H9 (cell line): ENCODE measurements around the gene TBC1D8. TPM values are rescaled to one million over a fixed set of nuclear protein-coding genes. Genes with fewer than 3 reads are reported as not detected.

Experiments
- DNase-seq: peaks from one replicate; pipeline ENCODE4 v3.0.0-alpha.2; 2017
- H2AFZ ChIP-seq: one replicate; pipeline ENCODE4 v1.6.1; 2013; ENCODE audit warnings: mild to moderate bottlenecking, low read length, control low read depth, moderate library complexity
- H2AK5ac ChIP-seq: 2 replicates; pipeline ENCODE4 v1.6.1; 2013; ENCODE audit warnings: low read length, control low read depth, mixed read lengths; ENCODE audit not compliant: insufficient read length
- H2BK120ac ChIP-seq: one replicate; pipeline ENCODE4 v1.6.1; 2013; ENCODE audit warnings: low read depth, mild to moderate bottlenecking, low read length, control low read depth, inconsistent platforms; ENCODE audit not compliant: poor library complexity, severe bottlenecking
- H2BK12ac ChIP-seq: 2 replicates; pipeline ENCODE4 v1.6.1; 2013; ENCODE audit warnings: low read length, control low read depth, mixed read lengths, low read depth; ENCODE audit not compliant: insufficient read length
- H2BK15ac ChIP-seq: 2 replicates; pipeline ENCODE4 v1.6.1; 2013; ENCODE audit warnings: low read depth, low read length, control low read depth
- H2BK20ac ChIP-seq: one replicate; pipeline ENCODE4 v1.6.1; 2013; ENCODE audit warnings: low read depth, mild to moderate bottlenecking, low read length, control low read depth, inconsistent platforms; ENCODE audit not compliant: poor library complexity, severe bottlenecking
- H2BK5ac ChIP-seq: 2 replicates; pipeline ENCODE4 v1.6.1; 2013; ENCODE audit warnings: low read length, control low read depth, mixed read lengths; ENCODE audit not compliant: insufficient read length
- H3K14ac ChIP-seq: 2 replicates; pipeline ENCODE4 v1.6.1; 2013; ENCODE audit warnings: low read length, control low read depth; ENCODE audit not compliant: insufficient read depth
- H3K18ac ChIP-seq: 2 replicates; pipeline ENCODE4 v1.6.1; 2013; ENCODE audit warnings: low read depth, mild to moderate bottlenecking, mixed read lengths, low read length, control low read depth; ENCODE audit not compliant: insufficient read length
- H3K23ac ChIP-seq: 2 replicates; pipeline ENCODE4 v1.6.1; 2013; ENCODE audit warnings: low read length, control low read depth, mixed read lengths, low read depth; ENCODE audit not compliant: insufficient read length
- H3K23me2 ChIP-seq: 2 replicates; pipeline ENCODE4 v1.6.1; 2013; ENCODE audit warnings: low read depth, mild to moderate bottlenecking, mixed read lengths, low read length, control low read depth; ENCODE audit not compliant: insufficient read length, poor library complexity, severe bottlenecking
- H3K27ac ChIP-seq: 2 replicates; pipeline ENCODE4 v1.5.1; 2013; ENCODE audit warnings: low read length, control low read depth, mixed read lengths, low read depth; ENCODE audit not compliant: insufficient read length
- H3K27me3 ChIP-seq: 2 replicates; pipeline ENCODE4 v1.6.1; 2013; ENCODE audit warnings: low read length, control low read depth, inconsistent platforms; ENCODE audit not compliant: insufficient read depth
- H3K4ac ChIP-seq: 2 replicates; pipeline ENCODE4 v1.6.1; 2013; ENCODE audit warnings: low read depth, mild to moderate bottlenecking, control low read depth, inconsistent platforms, low read length, moderate library complexity
- H3K4me1 ChIP-seq: 2 replicates; pipeline ENCODE4 v1.6.1; 2013; ENCODE audit warnings: low read length, control low read depth, inconsistent platforms; ENCODE audit not compliant: insufficient read depth
- H3K4me2 ChIP-seq: 2 replicates; pipeline ENCODE4 v1.6.1; 2013; ENCODE audit warnings: low read length, control low read depth, mixed read lengths; ENCODE audit not compliant: insufficient read length, insufficient read depth
- H3K56ac ChIP-seq: 2 replicates; pipeline ENCODE4 v1.6.1; 2013; ENCODE audit warnings: low read depth, mild to moderate bottlenecking, mixed read lengths, low read length, control low read depth; ENCODE audit not compliant: insufficient read length
- H3K79me1 ChIP-seq: 2 replicates; pipeline ENCODE4 v1.6.1; 2013; ENCODE audit warnings: low read depth, mild to moderate bottlenecking, moderate library complexity, low read length, control low read depth, inconsistent platforms; ENCODE audit not compliant: insufficient read depth, poor library complexity, severe bottlenecking
- H3K79me2 ChIP-seq: 2 replicates; pipeline ENCODE4 v1.6.1; 2013; ENCODE audit warnings: low read length, control low read depth, inconsistent platforms; ENCODE audit not compliant: insufficient read depth
- H3K9ac ChIP-seq: 2 replicates; pipeline ENCODE4 v1.6.1; 2013; ENCODE audit warnings: low read length, control low read depth, mixed read lengths; ENCODE audit not compliant: insufficient read length; ENCODE audit errors: extremely low read depth
- H3K9me3 ChIP-seq: one replicate; pipeline ENCODE4 v1.6.1; 2013; ENCODE audit warnings: low read depth, low read length, inconsistent platforms; ENCODE audit not compliant: control insufficient read depth
- H3T11ph ChIP-seq: one replicate; pipeline ENCODE4 v1.6.1; 2013; ENCODE audit warnings: mild to moderate bottlenecking, low read length, control low read depth, inconsistent platforms
- H4K20me1 ChIP-seq: one replicate; pipeline ENCODE4 v1.6.1; 2013; ENCODE audit not compliant: control insufficient read depth, insufficient read length, insufficient read depth
- H4K5ac ChIP-seq: 2 replicates; pipeline ENCODE4 v1.6.1; 2013; ENCODE audit warnings: low read depth, mild to moderate bottlenecking, mixed read lengths, low read length, control low read depth; ENCODE audit not compliant: insufficient read length
- H4K8ac ChIP-seq: replicated peaks from 2 replicates; pipeline ENCODE4 v1.6.1; 2013; ENCODE audit warnings: low read length, control low read depth, mixed read lengths, low read depth; ENCODE audit not compliant: insufficient read length
- H4K91ac ChIP-seq: 2 replicates; pipeline ENCODE4 v1.6.1; 2013; ENCODE audit warnings: low read depth, mild to moderate bottlenecking, moderate library complexity, mixed read lengths, low read length, control low read depth; ENCODE audit not compliant: insufficient read length
- H3K27ac Mint-ChIP-seq, 3 experiments: 2 replicates in 2 of 3; 3 replicates in 1 of 3; pipeline ENCODE4 v1.8.0; 2020 to 2021; ENCODE audit warnings: mixed read lengths in 3 of 3, mild to moderate bottlenecking in 1 of 3, moderate library complexity in 1 of 3
- H3K27me3 Mint-ChIP-seq: 2 replicates; pipeline ENCODE4 v1.8.0; 2021; ENCODE audit warnings: low read depth, mild to moderate bottlenecking, moderate library complexity, mixed read lengths
- H3K36me3 Mint-ChIP-seq, 3 experiments: 2 replicates in 2 of 3; 3 replicates in 1 of 3; pipeline ENCODE4 v1.8.0; 2020 to 2021; ENCODE audit warnings: low read depth in 3 of 3, mixed read lengths in 3 of 3; ENCODE audit not compliant: insufficient read depth in 1 of 3
- H3K4me1 Mint-ChIP-seq, 2 experiments: 2 replicates each; pipeline ENCODE4 v1.8.0; 2020; ENCODE audit warnings: mixed read lengths in 2 of 2
- H3K4me3 Mint-ChIP-seq, 2 experiments: 2 replicates in 1 of 2; 3 replicates in 1 of 2; pipeline ENCODE4 v1.8.0; 2020 to 2021; ENCODE audit warnings: mild to moderate bottlenecking in 2 of 2, mixed read lengths in 2 of 2, moderate library complexity in 1 of 2
- H3K9me3 Mint-ChIP-seq, 2 experiments: 2 replicates in 1 of 2; 3 replicates in 1 of 2; pipeline ENCODE4 v1.8.0; 2020; ENCODE audit warnings: mild to moderate bottlenecking in 2 of 2, mixed read lengths in 2 of 2, moderate library complexity in 1 of 2
- CTCF ChIP-seq: fragments of 200-600 bp; sonication (generic); conservative IDR thresholded peaks from 3 replicates; pipeline ENCODE4 v1.8.0; 2021; ENCODE audit warnings: antibody characterized with exemption, mild to moderate bottlenecking
- WGBS: extraction: QIAGEN DNeasy Blood & Tissue Kit; methylation state at CpG from one replicate; pipeline ENCODE4 v1.1.7; 2013; ENCODE audit warnings: missing lambda C conversion rate, low lambda C conversion rate, mixed read lengths; ENCODE audit not compliant: insufficient read length; ENCODE audit errors: extremely low coverage; 5-methylcytosine and 5-hydroxymethylcytosine counted together
- total RNA-seq: library from RNA; stranded (reverse); gene quantifications from 2 replicates; pipeline ENCODE4 v1.2.1, GENCODE V29; 2021

TBC1D8 gene
- total RNA-seq, 1 experiment from 2014 or later, result 16.6 TPM

GRCh38 chr2:100995309-100996075 lies 155.7 kb downstream of the TBC1D8 start:
- no peak for DNase-seq
- no peak overlapping the region for H4K8ac ChIP-seq
- WGBS, result no CpG with 5 or more reads among the region's 28 CpGs
- no peak overlapping the region for H2BK12ac ChIP-seq
- no peak for TF ChIP-seq CTCF
- no peaks in the 10 kb centered on the region for H4K20me1 ChIP-seq
- no peak overlapping the region for H3K4me3 Mint-ChIP-seq
- no peak overlapping the region for H2BK5ac ChIP-seq
- H3K36me3 Mint-ChIP-seq, result no peaks in the 10 kb centered on the region
- peaks cover 2 to 10% of the 10 kb centered on the region in 2 experiments; a peak in 3 of 4 replicates for H3K4me1 Mint-ChIP-seq
- H3K14ac ChIP-seq, result no peak overlapping the region
- H3K9me3 ChIP-seq, result no peaks in the 10 kb centered on the region
- H3K27ac ChIP-seq, result no peak overlapping the region
- H3K4me1 ChIP-seq, result no peaks in the 10 kb centered on the region
- no peak overlapping the region for H4K5ac ChIP-seq
- no peaks in the 10 kb centered on the region for H3K23me2 ChIP-seq
- H3K18ac ChIP-seq, result no peak overlapping the region
- no peaks in the 10 kb centered on the region for H3K9me3 Mint-ChIP-seq
- H3K56ac ChIP-seq, result no peak overlapping the region
- H3K9ac ChIP-seq, result no peak overlapping the region
- H2AFZ ChIP-seq, result no peak overlapping the region
- no peak overlapping the region for H3K27ac Mint-ChIP-seq
- H2AK5ac ChIP-seq, result no peak overlapping the region
- no peak overlapping the region for H2BK120ac ChIP-seq
- H3K27me3 Mint-ChIP-seq, result peaks cover 2% of the 10 kb centered on the region
- no peaks in the 10 kb centered on the region for H3K79me2 ChIP-seq
- no peak overlapping the region for H2BK20ac ChIP-seq
- H3K27me3 ChIP-seq, result no peaks in the 10 kb centered on the region
- H2BK15ac ChIP-seq, result no peak overlapping the region
- no peak overlapping the region for H3K4ac ChIP-seq
- no peaks in the 10 kb centered on the region for H3K79me1 ChIP-seq
- no peak overlapping the region for H3K4me2 ChIP-seq
- H3T11ph ChIP-seq, result no peak overlapping the region
- no peak overlapping the region for H4K91ac ChIP-seq
- no peak overlapping the region for H3K23ac ChIP-seq
